Omental fat pad (tissue), 4 donors: ENCODE data around the gene PTPRK. TPM values are rescaled to one million over a fixed set of nuclear protein-coding genes. Genes with fewer than 3 reads are reported as not detected.

ENCODE experiments used
- ATAC-seq: fragments of 150-250 bp; one replicate; pipeline ENCODE4 v1.9.1; 2016; ENCODE audit warnings: mild to moderate bottlenecking, moderate library complexity; ENCODE audit not compliant: low FRiP score
- DNase-seq: peaks from one replicate; pipeline ENCODE4 v3.0.0-alpha.2; 2019; ENCODE audit warnings: low spot score
- total RNA-seq, 4 donors: library from RNA; depleted of rRNA; stranded (reverse); fragments of >200 nt; gene quantifications; one replicate each; pipeline ENCODE4 v1.1.0, GENCODE V29; 2016
- TF ChIP-seq, protein P1 (sequence below), 3 donors: fragments of 450-650 bp; IDR thresholded peaks; one replicate each; pipeline ENCODE4 v1.5.1; 2016 to 2017; ENCODE audit warnings: antibody characterized with exemption in 3 of 3, mild to moderate bottlenecking in 3 of 3, moderate library complexity in 2 of 3

The PTPRK gene
- total RNA-seq, 4 donors from 2014 or later = 16.2 to 32.6 (median 20.9) TPM

DNA sequence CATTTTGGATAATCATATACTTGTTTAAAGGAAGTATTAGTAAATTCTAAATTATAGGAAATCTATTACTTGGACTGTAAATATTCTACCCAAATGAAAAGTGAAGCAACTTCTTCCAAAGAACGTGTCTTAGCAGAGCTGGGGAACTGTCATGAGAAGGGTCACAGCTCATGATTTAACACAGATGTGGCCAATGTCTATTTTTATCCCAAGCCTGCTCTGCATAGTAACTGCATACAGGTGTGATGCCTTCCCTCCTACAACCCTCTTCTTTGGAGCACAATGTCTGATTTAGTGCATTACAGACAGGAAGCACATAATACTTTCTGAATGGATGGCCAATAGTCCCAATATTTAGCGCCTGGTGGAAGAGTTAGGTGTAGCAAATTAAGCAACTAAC is 480.9 kb downstream of the PTPRK start:
- DNase-seq (no peak), ATAC-seq (no peak)
- TF ChIP-seq, protein P1, sequence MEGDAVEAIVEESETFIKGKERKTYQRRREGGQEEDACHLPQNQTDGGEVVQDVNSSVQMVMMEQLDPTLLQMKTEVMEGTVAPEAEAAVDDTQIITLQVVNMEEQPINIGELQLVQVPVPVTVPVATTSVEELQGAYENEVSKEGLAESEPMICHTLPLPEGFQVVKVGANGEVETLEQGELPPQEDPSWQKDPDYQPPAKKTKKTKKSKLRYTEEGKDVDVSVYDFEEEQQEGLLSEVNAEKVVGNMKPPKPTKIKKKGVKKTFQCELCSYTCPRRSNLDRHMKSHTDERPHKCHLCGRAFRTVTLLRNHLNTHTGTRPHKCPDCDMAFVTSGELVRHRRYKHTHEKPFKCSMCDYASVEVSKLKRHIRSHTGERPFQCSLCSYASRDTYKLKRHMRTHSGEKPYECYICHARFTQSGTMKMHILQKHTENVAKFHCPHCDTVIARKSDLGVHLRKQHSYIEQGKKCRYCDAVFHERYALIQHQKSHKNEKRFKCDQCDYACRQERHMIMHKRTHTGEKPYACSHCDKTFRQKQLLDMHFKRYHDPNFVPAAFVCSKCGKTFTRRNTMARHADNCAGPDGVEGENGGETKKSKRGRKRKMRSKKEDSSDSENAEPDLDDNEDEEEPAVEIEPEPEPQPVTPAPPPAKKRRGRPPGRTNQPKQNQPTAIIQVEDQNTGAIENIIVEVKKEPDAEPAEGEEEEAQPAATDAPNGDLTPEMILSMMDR (IDR thresholded peaks at IDR 0.05) = no peak

DNA sequence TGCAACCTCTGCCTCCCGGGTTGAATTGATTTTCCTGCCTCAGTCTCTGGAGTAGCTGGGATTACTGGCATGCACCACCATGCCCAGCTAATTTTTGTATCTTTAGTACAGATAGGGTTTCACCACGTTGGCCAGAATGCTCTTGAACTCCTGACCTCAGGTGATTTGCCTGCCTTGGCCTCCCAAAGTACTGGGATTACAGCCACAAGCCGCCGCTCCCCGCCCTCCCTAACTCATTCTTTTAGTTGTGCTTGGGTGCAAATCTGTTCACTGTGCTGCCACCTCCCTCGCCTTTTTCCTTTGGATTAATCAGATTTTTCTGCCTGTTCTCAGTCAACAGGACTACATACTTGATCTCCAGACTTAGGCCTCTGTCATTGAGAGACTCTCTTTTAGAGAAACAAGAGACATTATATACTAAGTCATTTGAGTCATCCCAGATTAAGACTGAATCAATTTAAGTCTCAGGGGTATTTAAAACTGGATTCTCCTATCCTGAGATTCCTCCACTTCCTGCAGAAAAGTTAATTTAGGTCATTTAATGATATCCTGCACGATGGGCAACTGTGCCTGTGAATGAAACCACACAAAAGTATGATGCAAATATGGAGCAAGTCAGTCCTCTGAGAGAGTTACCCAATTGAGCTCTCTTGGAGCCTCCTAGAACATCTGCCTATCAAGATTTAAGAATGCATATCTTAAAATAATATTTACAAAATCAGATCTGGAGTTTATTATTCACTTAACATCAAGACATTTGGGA is 483.4 kb downstream of the PTPRK start:
- ATAC-seq (no peak), DNase-seq (no peak)
- TF ChIP-seq, protein P1 (IDR thresholded peaks at IDR 0.05) = no peak

DNA sequence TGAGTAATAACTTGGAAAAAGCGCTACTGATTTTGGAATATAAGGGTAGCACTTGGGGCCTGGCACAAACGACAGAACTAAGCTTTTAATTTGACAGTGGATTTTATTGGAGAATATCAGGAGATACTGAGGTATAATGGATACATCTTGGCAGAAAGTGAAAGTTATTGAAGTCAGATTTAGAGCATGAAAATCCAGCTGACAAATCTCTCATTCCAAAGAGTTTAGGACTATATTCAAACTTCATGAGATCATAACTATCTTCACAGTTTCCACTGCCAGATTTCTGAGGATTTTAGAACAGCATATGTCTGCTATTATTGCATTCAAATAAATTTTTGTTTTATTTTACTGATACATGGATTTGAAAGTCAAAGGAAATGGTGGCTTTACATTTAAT is 487.2 kb downstream of the PTPRK start:
- DNase-seq (no peak), ATAC-seq (no peak)
- TF ChIP-seq, protein P1 (IDR thresholded peaks at IDR 0.05) = no peak

DNA sequence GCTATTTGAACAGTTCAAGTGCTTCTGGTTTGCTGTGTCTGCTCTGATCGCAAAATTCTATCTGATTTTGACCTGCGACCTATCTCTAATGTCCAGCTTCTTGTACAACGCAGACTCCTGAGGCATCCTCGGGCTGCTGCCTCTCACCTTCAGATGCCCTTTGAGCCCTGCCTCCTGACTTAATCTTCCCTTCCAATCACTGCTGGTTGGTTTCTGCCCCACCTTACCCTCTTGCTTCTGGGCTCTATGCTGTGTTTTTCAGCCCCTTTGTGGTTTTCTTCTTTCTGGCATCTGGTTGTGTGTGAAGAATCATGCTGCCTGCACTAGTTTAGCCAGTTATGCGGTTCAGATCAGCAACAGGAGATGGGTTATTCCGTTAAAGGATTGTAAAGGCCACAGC is 488.4 kb downstream of the PTPRK start:
- ATAC-seq = no peak
- no peak for DNase-seq
- TF ChIP-seq, protein P1 (IDR thresholded peaks at IDR 0.05) = no peak

DNA sequence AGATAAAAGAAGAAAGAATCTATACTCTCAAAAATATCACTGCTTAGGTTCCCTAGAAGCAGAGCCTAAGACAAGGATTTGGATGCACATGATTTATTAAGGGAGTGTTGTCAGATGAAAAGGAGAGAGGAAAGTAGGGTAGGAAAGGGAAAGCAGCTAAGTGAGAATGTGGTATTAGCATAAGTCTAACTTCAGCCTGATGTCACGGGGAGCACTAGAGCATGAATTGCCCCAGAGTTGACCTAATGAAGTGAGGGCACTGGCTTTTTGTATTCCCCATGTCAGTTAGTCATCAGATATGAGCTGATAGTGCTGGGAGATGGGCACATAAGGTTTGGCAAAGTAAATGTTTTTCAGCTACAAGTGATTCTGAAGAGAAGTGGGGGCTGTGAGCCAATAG is 490.6 kb downstream of the PTPRK start:
- ATAC-seq (no peak), DNase-seq (no peak)
- TF ChIP-seq, protein P1 (IDR thresholded peaks at IDR 0.05) = no peak

DNA sequence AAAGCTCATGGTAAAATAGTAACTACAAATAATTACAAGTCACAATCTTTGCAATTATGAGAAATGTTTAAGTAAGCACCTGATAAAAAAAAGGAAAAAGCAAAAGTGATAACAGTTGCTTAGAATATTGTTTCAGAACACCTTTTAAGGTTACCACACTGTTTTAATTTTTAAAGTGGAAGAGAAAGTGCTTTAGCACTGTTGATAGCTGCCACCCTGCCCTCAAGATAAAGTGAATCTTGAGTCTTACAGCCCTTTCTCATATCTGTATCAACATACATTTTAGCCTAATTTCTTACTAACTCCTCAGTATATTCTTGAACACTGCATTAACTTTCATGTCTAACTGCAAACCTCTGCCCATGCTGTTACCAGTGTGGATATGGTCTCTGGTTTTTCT is 492.2 kb downstream of the PTPRK start:
- DNase-seq (no peak), ATAC-seq (no peak)
- TF ChIP-seq, protein P1 (IDR thresholded peaks at IDR 0.05) = no peak

DNA sequence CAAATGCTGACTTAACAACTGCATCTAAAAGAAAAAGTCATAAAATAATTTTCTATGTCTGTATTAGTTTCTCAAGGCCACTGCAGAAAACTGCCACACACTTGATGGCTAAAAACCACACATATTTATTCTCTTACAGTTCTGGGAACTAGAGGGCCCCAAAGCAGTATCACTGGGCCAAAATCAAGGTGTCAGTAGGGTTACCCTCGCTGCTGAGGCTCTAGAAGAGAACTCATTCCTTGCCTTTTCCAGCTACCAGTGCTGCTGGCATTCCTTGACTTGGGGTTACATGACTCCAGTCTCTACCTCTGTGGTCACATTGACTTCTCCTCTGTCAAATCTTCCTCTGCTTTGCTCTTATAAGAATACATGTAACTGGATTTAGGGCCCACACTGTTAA is 494.9 kb downstream of the PTPRK start:
- ATAC-seq (no peak), DNase-seq (no peak)
- TF ChIP-seq, protein P1 (IDR thresholded peaks at IDR 0.05) = no peak
